Heart left ventricle (tissue), 13 donors: ENCODE data around the gene CSMD2.

Source experiments
- CTCF ChIP-seq, 12 donors: fragments of 200-600 bp; sonication (generic) in 4 of 12; IDR thresholded peaks; one replicate each; pipeline versions ENCODE4 v1.5.0 to v1.8.0; 2018 to 2022; ENCODE audit warnings: antibody characterized with exemption in 12 of 12, mild to moderate bottlenecking in 5 of 12
- POLR2A ChIP-seq, 2 donors: fragments of 450-650 bp; IDR thresholded peaks; one replicate each; pipeline ENCODE4 v1.6.1; 2017; ENCODE audit warnings: antibody characterized with exemption in 2 of 2, mild to moderate bottlenecking in 2 of 2, moderate library complexity in 2 of 2
- donor health status: ischemic (EF 13 %, LVEDD 7.1; RV severe dilation, severe dysfunction).
- donor health status: DM: no; HTN: yes; CAD: no.
- donor health status: DM: no; HTN: no; CAD: no.
- donor health status: ischemic (EF 25% LVEDD 6.9; RV normal size, moderate dysfunction).
- donor health status: ischemic (EF 25% LVEDD 5.7; RV mildly dilated, moderate dysfunction).
- donor health status: ischemic (EF 35%, LVEDD 5.7; RV mildly dilated, moderate dysfunction).
- donor health status: nonischemic (EF 11% LVEDD 7.7; RV severe dilation, severe dysfunction).
- donor health status: DM: yes; HTN: yes; CAD: no.
- donor health status: PGD.
- donor health status: ischemic (EF 29% LVEDD 5.4; RV normal size, mild dysfunction).
- donor health status: nonischemic (EF 23%, LVEDD 6.1; RV moderate dilation, normal function).

- TF ChIP-seq CTCF (IDR thresholded peaks at IDR 0.05): no peak
- no peak for TF ChIP-seq POLR2A (IDR thresholded peaks at IDR 0.05)
These were observed 632.8 kb downstream of the CSMD2 start for GRCh38 chr1:33532250-33532649.
